Smooth muscle cell (in vitro differentiated cells): ENCODE data around the gene ANKFN1. TPM values are rescaled to one million over a fixed set of nuclear protein-coding genes. Genes with fewer than 3 reads are reported as not detected.

Experiments
- DNase-seq: peaks from one replicate; lab custom pipeline; 2025; ENCODE audit not compliant: unreplicated experiment; lab: John Stamatoyannopoulos, UW
- H2AFZ ChIP-seq: fragments of 200-600 bp; sonication (generic); 2 replicates; pipeline ENCODE4 v1.6.0; 2016; ENCODE audit warnings: antibody characterized with exemption, low read depth, mild to moderate bottlenecking
- H3F3A ChIP-seq: fragments of 200-600 bp; sonication (generic); 2 replicates; pipeline ENCODE4 v1.6.0; 2017; ENCODE audit warnings: antibody characterized with exemption, low read depth
- H3K27ac ChIP-seq: fragments of 200-600 bp; sonication (generic); 2 replicates; pipeline ENCODE4 v1.5.1; 2016; ENCODE audit warnings: low read depth, mild to moderate bottlenecking
- H3K27me3 ChIP-seq: fragments of 200-600 bp; sonication (generic); 2 replicates; pipeline ENCODE4 v1.6.1; 2016; ENCODE audit warnings: low read depth, mild to moderate bottlenecking
- H3K36me3 ChIP-seq: fragments of 200-600 bp; sonication (generic); 2 replicates; pipeline ENCODE4 v1.5.1; 2016; ENCODE audit warnings: low read depth
- H3K4me1 ChIP-seq: fragments of 200-600 bp; sonication (generic); 2 replicates; pipeline ENCODE4 v1.5.1; 2016; ENCODE audit warnings: low read depth
- H3K4me2 ChIP-seq: fragments of 200-600 bp; sonication (generic); 2 replicates; pipeline ENCODE4 v1.6.0; 2016; ENCODE audit warnings: mild to moderate bottlenecking
- H3K4me3 ChIP-seq: fragments of 200-600 bp; sonication (generic); 2 replicates; pipeline ENCODE4 v1.5.1; 2016; ENCODE audit warnings: mild to moderate bottlenecking
- H3K79me2 ChIP-seq: fragments of 200-600 bp; sonication (generic); 2 replicates; pipeline ENCODE4 v1.6.0; 2016; ENCODE audit warnings: low read depth, mild to moderate bottlenecking
- H3K9ac ChIP-seq: fragments of 200-600 bp; sonication (generic); 2 replicates; pipeline ENCODE4 v1.6.0; 2016; ENCODE audit warnings: low read depth
- H3K9me3 ChIP-seq: fragments of 200-600 bp; sonication (generic); replicated peaks from 2 replicates; pipeline ENCODE4 v1.5.1; 2016; ENCODE audit warnings: low read depth
- H4K20me1 ChIP-seq: fragments of 200-600 bp; sonication (generic); 2 replicates; pipeline ENCODE4 v1.6.0; 2016; ENCODE audit warnings: low read depth
- CTCF ChIP-seq: fragments of 200-600 bp; sonication (generic); IDR thresholded peaks from 2 replicates; pipeline ENCODE4 v1.5.1; 2017; ENCODE audit warnings: borderline replicate concordance, mild to moderate bottlenecking, antibody characterized with exemption; ENCODE audit not compliant: insufficient read depth, poor library complexity, severe bottlenecking
- WGBS: methylation state at CpG from one replicate; pipeline ENCODE4 v1.1.7; 2016; ENCODE audit warnings: low lambda C conversion rate; 5-methylcytosine and 5-hydroxymethylcytosine counted together
- polyA plus RNA-seq: library from polyadenylated mRNA; unstranded; fragments of >200 nt; fragmentation: Nextera tagmentation; extraction: Ambion mirVana; gene quantifications from 2 replicates; pipeline ENCODE4 v1.2.1, GENCODE V29; 2016
- total RNA-seq: library from RNA; depleted of rRNA; stranded (reverse); fragments of >200 nt; gene quantifications from 2 replicates; pipeline ENCODE4 v1.2.3, GENCODE V29; 2014

Gene ANKFN1
- total and polyA plus RNA-seq, 2 experiments from 2014 or later: 0.24 to 0.45 TPM

GRCh38 chr17:56416682-56417351, 263.5 kb downstream of the ANKFN1 start:
- Histone ChIP-seq H3K36me3 (no peaks in the 10 kb centered on the region), H4K20me1 (no peaks in the 10 kb centered on the region), H3K79me2 (no peaks in the 10 kb centered on the region), H2AFZ (no peak overlapping the region), H3K4me1 (no peaks in the 10 kb centered on the region), H3K4me2 (no peak overlapping the region), H3K27me3 (no peaks in the 10 kb centered on the region), H3K27ac (no peak overlapping the region), H3F3A (no peaks in the 10 kb centered on the region), H3K9ac (no peak overlapping the region), H3K9me3 (no peaks in the 10 kb centered on the region), H3K4me3 (no peak overlapping the region)
- no peak for DNase-seq
- no peak for TF ChIP-seq CTCF
- WGBS: 94% methylated on average over 5 of the region's 5 CpGs

GRCh38 chr17:56424005-56424404, 270.7 kb downstream of the ANKFN1 start:
- Histone ChIP-seq H4K20me1 (no peaks in the 10 kb centered on the region), H3K4me1 (no peaks in the 10 kb centered on the region), H3K27ac (no peak overlapping the region), H3K79me2 (no peaks in the 10 kb centered on the region), H3K9ac (no peak overlapping the region), H3K4me3 (no peak overlapping the region), H2AFZ (no peak overlapping the region), H3K4me2 (no peak overlapping the region), H3K9me3 (no peaks in the 10 kb centered on the region), H3F3A (no peaks in the 10 kb centered on the region), H3K36me3 (no peaks in the 10 kb centered on the region), H3K27me3 (no peaks in the 10 kb centered on the region)
- no peak for TF ChIP-seq CTCF
- WGBS: 93% methylated on average over 2 of the region's 2 CpGs
- no peak for DNase-seq

- H3K36me3 ChIP-seq: no peaks in the 10 kb centered on the region
- WGBS: 83% methylated on average over 2 of the region's 2 CpGs
- H3K27ac ChIP-seq: no peak overlapping the region
- no peaks in the 10 kb centered on the region for H3K27me3 ChIP-seq
- no peak overlapping the region for H3K9ac ChIP-seq
- H3F3A ChIP-seq: no peaks in the 10 kb centered on the region
- no peak for DNase-seq
- H3K9me3 ChIP-seq: no peaks in the 10 kb centered on the region
- H2AFZ ChIP-seq: no peak overlapping the region
- no peak overlapping the region for H3K4me2 ChIP-seq
- no peak overlapping the region for H3K4me3 ChIP-seq
- no peak for TF ChIP-seq CTCF
- no peaks in the 10 kb centered on the region for H3K4me1 ChIP-seq
- H4K20me1 ChIP-seq: no peaks in the 10 kb centered on the region
- no peaks in the 10 kb centered on the region for H3K79me2 ChIP-seq
Observed at GRCh38 chr17:56424543-56425044, 271.3 kb downstream of the ANKFN1 start.

- Histone ChIP-seq H3K79me2 (no peaks in the 10 kb centered on the region), H3K9me3 (no peaks in the 10 kb centered on the region), H3K36me3 (no peaks in the 10 kb centered on the region), H3K27me3 (no peaks in the 10 kb centered on the region), H3K4me2 (no peak overlapping the region), H3K9ac (no peak overlapping the region), H3K27ac (no peak overlapping the region), H4K20me1 (no peaks in the 10 kb centered on the region), H3F3A (no peaks in the 10 kb centered on the region), H3K4me1 (no peaks in the 10 kb centered on the region), H2AFZ (no peak overlapping the region), H3K4me3 (no peak overlapping the region)
- 63% methylated on average over 4 of the region's 4 CpGs for WGBS
- no peak for DNase-seq
- no peak for TF ChIP-seq CTCF
Observed at GRCh38 chr17:56425483-56425882, 272.2 kb downstream of the ANKFN1 start.
